Measurements from ENCODE around the gene MAP9. TPM values are rescaled to one million over a fixed set of nuclear protein-coding genes. Genes with fewer than 3 reads are reported as not detected.

Gene MAP9
- total and polyA plus RNA-seq, 2 donors (not counting 3 experiments of a cell fraction or from before 2014, with no cell fraction given), result 0.17 to 1.3 TPM

GRCh38 chr4:155392481-155393184 is 15.9 kb upstream of the MAP9 start:
- Histone ChIP-seq H3K9me3 (replicated peaks; ENCODE audit: control insufficient read depth, insufficient read depth, low read length) (no peaks in the 10 kb centered on the region), H3K4me2 (ENCODE audit: insufficient read depth, low read length) (no peak overlapping the region), H3K27ac (ENCODE audit: insufficient read depth, low read depth, low read length) (no peak overlapping the region), H4K20me1 (replicated peaks; ENCODE audit: control insufficient read depth, extremely low read depth, insufficient read depth, low read length) (no peaks in the 10 kb centered on the region), H2AFZ (ENCODE audit: low read depth, low read length) (no peak overlapping the region), H3K36me3 (ENCODE audit: control insufficient read depth in 2 of 2, extremely low read depth in 1 of 2, insufficient read depth in 2 of 2, low read length in 2 of 2) (no peaks in the 10 kb centered on the region), H3K27me3 (ENCODE audit: control insufficient read depth in 2 of 2, insufficient read depth in 2 of 2, low read length in 2 of 2) (no peaks in the 10 kb centered on the region), H3K9ac (replicated peaks; ENCODE audit: extremely low read depth, insufficient read depth, low read length) (no peak overlapping the region), H3K4me1 (ENCODE audit: control insufficient read depth, extremely low read depth, insufficient read depth, low read length) (no peaks in the 10 kb centered on the region), H3K79me2 (ENCODE audit: control insufficient read depth, insufficient read depth, low read length) (no peaks in the 10 kb centered on the region), H3K9me1 (replicated peaks; ENCODE audit: control insufficient read depth, extremely low read depth, insufficient read depth, low read length) (no peaks in the 10 kb centered on the region), H3K4me3 (replicated peaks in 1 of 3; ENCODE audit: insufficient read depth in 1 of 3, low read depth in 1 of 3, low read length in 3 of 3) (no peak overlapping the region)
- TF ChIP-seq MAX (IDR thresholded peaks at IDR 0.05; ENCODE audit: insufficient read depth, insufficient read length) (no peak), POLR2AphosphoS5 (IDR thresholded peaks at IDR 0.05; ENCODE audit: insufficient read depth, low read depth, low read length) (no peak), FOS (IDR thresholded peaks at IDR 0.05; ENCODE audit: borderline replicate concordance, insufficient read depth, low read length) (no peak), POLR2A (IDR thresholded peaks at IDR 0.05; ENCODE audit: low read depth, low read length) (no peak), JUN (IDR thresholded peaks at IDR 0.05; ENCODE audit: borderline replicate concordance, insufficient read depth, insufficient read length, low read depth) (no peak), CTCF (IDR thresholded peaks at IDR 0.05; ENCODE audit: extremely low read depth in 1 of 2, insufficient read depth in 1 of 2, low read depth in 1 of 2, low read length in 2 of 2) (no peak), GATA2 (IDR thresholded peaks at IDR 0.05; ENCODE audit: insufficient read depth, insufficient read length, low read depth, low read length) (no peak), MYC (IDR thresholded peaks at IDR 0.05; ENCODE audit: low read depth, low read length) (no peak), EZH2 (IDR thresholded peaks at IDR 0.05; ENCODE audit: borderline replicate concordance, low read depth, low read length, severe bottlenecking) (no peak)
- ChIA-PET POLR2A (no interaction called here), CTCF (interaction anchor here (1.1 kb wide), 1 partner anchor 11 kb away, joined by 3 read pairs; no protein-coding TSS in a partner anchor)
- DNase-seq (ENCODE audit: low read depth, low spot score) (no peak), FAIRE-seq (no peak)
- BruUV-seq (replicated peaks), result no TSS peak
- intact Hi-C loops (cut with micrococcal nuclease) (no loop called here), dilution Hi-C loops (cut with MboI; ENCODE audit: extremely low pct_ligation_motif_present, low sequenced_read_pairs) (no loop called here)

All from endothelial cell of umbilical vein (primary cell).